H1 (cell line): ENCODE data around the gene RFX6. TPM values are rescaled to one million over a fixed set of nuclear protein-coding genes. Genes with fewer than 3 reads are reported as not detected.

Experiments used
- CTCF ChIA-PET: fragments of 300-600 bp; sonication (Branson Sonifier 250); formaldehyde crosslinking; loops from one replicate; lab custom pipeline; 2021; ENCODE audit not compliant: partially characterized antibody; lab: Charles Lee
- POLR2A ChIA-PET: fragments of 300-600 bp; sonication (Branson Sonifier 250); formaldehyde crosslinking; loops from one replicate; lab custom pipeline; 2021; ENCODE audit warnings: inconsistent platforms; ENCODE audit not compliant: partially characterized antibody; lab: Charles Lee
- DNase-seq, 2 experiments: peaks; one replicate each; pipeline versions ENCODE4 v3.0.0 to v3.0.0-alpha.2; 2010 to 2022; ENCODE audit warnings: low spot score in 2 of 2, low read depth in 1 of 2, mixed read lengths in 1 of 2
- FAIRE-seq: peaks from 2 replicates; lab custom pipeline; 2011; peaks lifted over from hg19 to GRCh38; lab: Jason Lieb, UNC
- H2AFZ ChIP-seq: 2 replicates; pipeline ENCODE4 v1.8.1; 2012; ENCODE audit warnings: low read length, inconsistent platforms
- H2AK5ac ChIP-seq: 2 replicates; pipeline ENCODE4 v1.6.1; 2013; ENCODE audit warnings: low read depth, low read length
- H2BK120ac ChIP-seq: replicated peaks from 2 replicates; pipeline ENCODE3; 2013; ENCODE audit warnings: low read depth, low read length, inconsistent platforms
- H2BK12ac ChIP-seq: 2 replicates; pipeline ENCODE4 v1.6.1; 2013; ENCODE audit warnings: low read depth, low read length
- H2BK15ac ChIP-seq: 2 replicates; pipeline ENCODE4 v1.6.1; 2013; ENCODE audit warnings: low read length
- H2BK20ac ChIP-seq: 2 replicates; pipeline ENCODE4 v1.6.1; 2013; ENCODE audit warnings: low read length
- H2BK5ac ChIP-seq: 2 replicates; pipeline ENCODE4 v1.6.1; 2013; ENCODE audit warnings: low read depth, low read length
- H3K14ac ChIP-seq: 2 replicates; pipeline ENCODE4 v1.6.1; 2013; ENCODE audit warnings: inconsistent platforms; ENCODE audit not compliant: insufficient read length
- H3K18ac ChIP-seq: 2 replicates; pipeline ENCODE4 v1.6.1; 2013; ENCODE audit warnings: low read length; ENCODE audit errors: extremely low read depth
- H3K23ac ChIP-seq: 2 replicates; pipeline ENCODE4 v1.6.1; 2013; ENCODE audit warnings: inconsistent platforms; ENCODE audit not compliant: insufficient read length
- H3K23me2 ChIP-seq: 2 replicates; pipeline ENCODE4 v1.6.1; 2013; ENCODE audit warnings: low read depth, low read length
- H3K27ac ChIP-seq: 2 replicates; pipeline ENCODE4 v1.6.1; 2011; ENCODE audit warnings: low read depth, low read length, inconsistent platforms
- H3K27me3 ChIP-seq, 4 experiments: replicated peaks in 1 of 4; 1 replicate in 1 of 4; 2 replicates in 3 of 4; pipeline versions ENCODE4 v1.6.1 to v1.8.1; 2011 to 2013; ENCODE audit warnings: low read length in 3 of 4, mild to moderate bottlenecking in 3 of 4, inconsistent platforms in 2 of 4, mixed read lengths in 2 of 4, moderate library complexity in 1 of 4; ENCODE audit not compliant: control insufficient read depth in 3 of 4, insufficient read depth in 3 of 4; ENCODE audit errors: extremely low read depth in 1 of 4
- H3K36me3 ChIP-seq, 4 experiments: 2 replicates each; pipeline versions ENCODE4 v1.6.1 to v1.8.1; 2011 to 2013; ENCODE audit warnings: mild to moderate bottlenecking in 4 of 4, low read length in 3 of 4, moderate library complexity in 2 of 4, control low read depth in 1 of 4, inconsistent platforms in 1 of 4; ENCODE audit not compliant: insufficient read depth in 4 of 4, control insufficient read depth in 2 of 4
- H3K4ac ChIP-seq: replicated peaks from 2 replicates; pipeline ENCODE3; 2013; ENCODE audit warnings: low read length, low read depth, mixed read lengths, inconsistent platforms; ENCODE audit not compliant: insufficient read length
- H3K4me1 ChIP-seq, 4 experiments: replicated peaks in 1 of 4; 1 replicate in 1 of 4; 2 replicates in 3 of 4; pipeline versions ENCODE4 v1.6.1 to v1.8.1; 2011 to 2013; ENCODE audit warnings: low read length in 3 of 4, inconsistent platforms in 2 of 4, mixed read lengths in 1 of 4; ENCODE audit not compliant: insufficient read depth in 4 of 4, control insufficient read depth in 3 of 4
- H3K4me2 ChIP-seq, 2 experiments: 2 replicates each; pipeline versions ENCODE4 v1.6.1 to v1.8.1; 2011 to 2013; ENCODE audit warnings: low read depth in 2 of 2, low read length in 2 of 2, control low read depth in 1 of 2, inconsistent platforms in 1 of 2, mild to moderate bottlenecking in 1 of 2; ENCODE audit not compliant: insufficient read depth in 1 of 2
- H3K4me3 ChIP-seq, 4 experiments: fragments of 200-600, 300-600 bp in 1 of 4; sonication (generic), shearing (Covaris generic), sonication (Bioruptor Twin) in 1 of 4; 2 replicates each; pipeline versions ENCODE4 v1.5.1 to v1.8.1; 2011 to 2016; ENCODE audit warnings: low read length in 4 of 4, low read depth in 3 of 4, control low read depth in 2 of 4, inconsistent platforms in 2 of 4, mild to moderate bottlenecking in 2 of 4, mixed read lengths in 1 of 4, moderate library complexity in 1 of 4; ENCODE audit not compliant: insufficient read depth in 2 of 4; ENCODE audit errors: extremely low read depth in 1 of 4
- H3K56ac ChIP-seq: replicated peaks from 2 replicates; pipeline ENCODE3; 2013; ENCODE audit warnings: low read depth, mild to moderate bottlenecking, mixed read lengths, low read length, inconsistent platforms; ENCODE audit not compliant: insufficient read length
- H3K79me1 ChIP-seq: 2 replicates; pipeline ENCODE4 v1.6.1; 2013; ENCODE audit warnings: low read depth, low read length, control low read depth
- H3K79me2 ChIP-seq, 2 experiments: 2 replicates each; pipeline versions ENCODE4 v1.6.1 to v1.8.1; 2012 to 2013; ENCODE audit warnings: low read length in 2 of 2, mild to moderate bottlenecking in 2 of 2, inconsistent platforms in 1 of 2; ENCODE audit not compliant: insufficient read depth in 2 of 2, control insufficient read depth in 1 of 2
- H3K9ac ChIP-seq, 4 experiments: replicated peaks in 1 of 4; 1 replicate in 1 of 4; 2 replicates in 3 of 4; pipeline versions ENCODE4 v1.6.1 to v1.8.1; 2011 to 2013; ENCODE audit warnings: low read depth in 3 of 4, low read length in 3 of 4, control low read depth in 2 of 4, mild to moderate bottlenecking in 2 of 4, moderate library complexity in 2 of 4, inconsistent platforms in 1 of 4; ENCODE audit errors: extremely low read depth in 1 of 4
- H3K9me3 ChIP-seq, 2 experiments: 2 replicates each; pipeline versions ENCODE4 v1.6.1 to v1.8.1; 2012 to 2013; ENCODE audit warnings: mild to moderate bottlenecking in 2 of 2, moderate library complexity in 2 of 2, control low read depth in 1 of 2, inconsistent platforms in 1 of 2, low read depth in 1 of 2, low read length in 1 of 2, mixed read lengths in 1 of 2; ENCODE audit not compliant: insufficient read depth in 2 of 2
- H4K20me1 ChIP-seq, 2 experiments: replicated peaks in 1 of 2; 2 replicates each; pipeline versions ENCODE3 to v1.8.1; 2011 to 2013; ENCODE audit warnings: inconsistent platforms in 2 of 2, low read length in 2 of 2, mild to moderate bottlenecking in 1 of 2; ENCODE audit not compliant: insufficient read depth in 2 of 2, control insufficient read depth in 1 of 2
- H4K5ac ChIP-seq: 2 replicates; pipeline ENCODE4 v1.6.1; 2013; ENCODE audit warnings: low read length, low read depth, mixed read lengths, inconsistent platforms; ENCODE audit not compliant: insufficient read length
- H4K8ac ChIP-seq: 2 replicates; pipeline ENCODE4 v1.8.0; 2013; ENCODE audit warnings: mild to moderate bottlenecking, moderate library complexity, low read length, inconsistent platforms; ENCODE audit not compliant: insufficient read depth; ENCODE audit errors: extremely low read depth
- H4K91ac ChIP-seq: replicated peaks from 2 replicates; pipeline ENCODE3; 2013; ENCODE audit warnings: low read length, mixed read lengths, inconsistent platforms; ENCODE audit not compliant: insufficient read length
- NANOG ChIP-seq: IDR thresholded peaks from 2 replicates; pipeline ENCODE4 v1.6.1; 2011; ENCODE audit warnings: low read length, low read depth, mild to moderate bottlenecking, inconsistent platforms; ENCODE audit not compliant: insufficient read depth, poor library complexity, severe bottlenecking
- POLR2AphosphoS5 ChIP-seq: IDR thresholded peaks from 2 replicates; pipeline ENCODE4 v1.6.1; 2011; ENCODE audit warnings: low read depth, low read length
- RFX5 ChIP-seq: IDR thresholded peaks from 2 replicates; pipeline ENCODE4 v1.6.1; 2011; ENCODE audit warnings: low read depth, low read length, improper control_type of control experiment, borderline replicate concordance
- SAP30 ChIP-seq: fragments of 300-600 bp; sonication (generic); IDR thresholded peaks from 2 replicates; pipeline ENCODE4 v1.7.1; 2012; ENCODE audit warnings: low read length, moderate library complexity, mild to moderate bottlenecking, inconsistent platforms; ENCODE audit not compliant: insufficient read depth, insufficient replicate concordance
- SIN3A ChIP-seq, 2 experiments: IDR thresholded peaks in 1 of 2; conservative IDR thresholded peaks in 1 of 2; 2 replicates each; pipeline ENCODE4 v1.6.1; 2011 to 2012; ENCODE audit warnings: low read length in 2 of 2, improper control_type of control experiment in 1 of 2, low read depth in 1 of 2, mild to moderate bottlenecking in 1 of 2
- SIRT6 ChIP-seq: IDR thresholded peaks from one replicate; pipeline ENCODE4 v1.7.1; 2012; ENCODE audit warnings: low read length, inconsistent platforms
- SIX5 ChIP-seq: IDR thresholded peaks from 2 replicates; pipeline ENCODE4 v1.6.1; 2011; ENCODE audit warnings: mild to moderate bottlenecking, low read depth, low read length
- SP1 ChIP-seq: IDR thresholded peaks from 2 replicates; pipeline ENCODE4 v1.6.1; 2011; ENCODE audit warnings: low read depth, low read length
- SUZ12 ChIP-seq: fragments of 200-600 bp; sonication (generic); IDR thresholded peaks from 2 replicates; pipeline ENCODE4 v1.6.1; 2012; ENCODE audit warnings: mild to moderate bottlenecking, inconsistent platforms, low read length, moderate library complexity, mixed read lengths
- TAF1 ChIP-seq: IDR thresholded peaks from 2 replicates; pipeline ENCODE4 v1.6.1; 2011; ENCODE audit warnings: mild to moderate bottlenecking, low read depth, low read length
- TAF7 ChIP-seq: optimal IDR thresholded peaks from 2 replicates; pipeline ENCODE3; 2011; ENCODE audit warnings: low read depth, mild to moderate bottlenecking, inconsistent platforms, low read length, moderate library complexity, borderline replicate concordance
- TBP ChIP-seq: IDR thresholded peaks from 2 replicates; pipeline ENCODE4 v1.6.1; 2011; ENCODE audit warnings: low read depth, low read length, improper control_type of control experiment
- TCF12 ChIP-seq: IDR thresholded peaks from 2 replicates; pipeline ENCODE4 v1.6.1; 2011; ENCODE audit warnings: low read depth, mild to moderate bottlenecking, low read length
- WGBS, 2 experiments: shearing (Covaris generic) in 1 of 2; methylation state at CpG; one replicate each; pipeline versions ENCODE4 v1.1.6 to v1.1.7; 2013 to 2015; ENCODE audit warnings: low lambda C conversion rate in 2 of 2, mixed read lengths in 2 of 2, inconsistent platforms in 1 of 2, low coverage in 1 of 2, missing lambda C conversion rate in 1 of 2; ENCODE audit not compliant: insufficient replicate concordance in 2 of 2, insufficient coverage in 1 of 2, insufficient read length in 1 of 2; ENCODE audit errors: extremely low coverage in 1 of 2, missing lambda C conversion rate in 1 of 2; 5-methylcytosine and 5-hydroxymethylcytosine counted together
- polyA plus RNA-seq, 7 experiments: library from polyadenylated mRNA; depleted of rRNA in 3 of 7; stranded (reverse) in 5 of 7; unstranded in 2 of 7; fragments of >200 nt in 5 of 7; fragments of 200-250 nt in 2 of 7; gene quantifications; 1 replicate in 5 of 7; 2 replicates in 1 of 7; 4 replicates in 1 of 7; pipeline versions ENCODE4 v1.2.1 to v1.2.3, GENCODE V29; 2011 to 2013; ENCODE audit warnings: missing spikeins in 2 of 7, mixed read lengths in 2 of 7
- total RNA-seq: library from RNA; stranded (reverse); fragmentation: NEBNext Ultra II Directional; extraction: Animal tissue kit (Norgen Biotek cat#: 25700); gene quantifications from 2 replicates; pipeline ENCODE4 v1.2.1, GENCODE V29; 2021

Gene RFX6
- total and polyA plus RNA-seq, 2 of the 8 experiments (the other 6 are each of a cell fraction or from before 2014, with no cell fraction given) = not detected

DNA sequence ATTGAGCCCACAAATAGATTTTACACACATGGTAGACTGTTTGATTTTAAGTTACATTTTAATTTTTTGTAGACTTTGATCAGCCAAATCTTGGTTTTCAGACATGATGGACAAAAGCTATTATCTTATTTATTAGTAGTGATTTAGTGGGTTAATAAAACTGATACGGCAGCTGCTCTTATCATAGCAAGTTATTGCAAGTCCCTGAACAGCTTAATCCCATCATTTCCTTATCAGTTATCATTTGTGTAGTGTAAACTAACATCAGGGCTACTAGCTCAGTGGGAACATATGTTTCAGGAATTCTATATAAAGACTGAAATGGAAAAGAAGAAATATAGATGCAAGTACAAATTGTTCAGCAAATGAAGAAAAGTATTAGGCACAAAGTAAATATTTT lies 10.9 kb downstream of the RFX6 start:
- Histone ChIP-seq H2BK15ac (no peak overlapping the region), H3K9ac (no peak overlapping the region), H3K4me1 (no peaks in the 10 kb centered on the region), H3K27ac (no peak overlapping the region), H3K23ac (no peak overlapping the region), H4K8ac (no peak overlapping the region), H2AK5ac (no peak overlapping the region), H2BK5ac (no peak overlapping the region), H3K36me3 (no peaks in the 10 kb centered on the region), H3K4me3 (no peak overlapping the region), H2AFZ (no peak overlapping the region), H3K14ac (no peak overlapping the region), H3K9me3 (no peaks in the 10 kb centered on the region), H2BK12ac (no peak overlapping the region), H3K79me1 (no peaks in the 10 kb centered on the region), H3K23me2 (no peaks in the 10 kb centered on the region), H3K27me3 (no peaks in the 10 kb centered on the region), H3K18ac (no peak overlapping the region), H3K4ac (no peak overlapping the region), H4K91ac (no peak overlapping the region), H2BK120ac (no peak overlapping the region), H3K79me2 (no peaks in the 10 kb centered on the region), H4K5ac (no peak overlapping the region), H3K4me2 (no peak overlapping the region), H2BK20ac (no peak overlapping the region), H3K56ac (no peak overlapping the region), H4K20me1 (no peaks in the 10 kb centered on the region)
- 82% methylated on average over 1 of the region's 1 CpG; no CpG with 5 or more reads in 1 of the 2 experiments for WGBS, 2 experiments
- FAIRE-seq = no peak
- DNase-seq = no peak
- TF ChIP-seq SUZ12 = no peak
- TF ChIP-seq TCF12 = no peak
- TF ChIP-seq SP1 = no peak
- TF ChIP-seq POLR2AphosphoS5 = no peak
- no peak for TF ChIP-seq SIX5
- no peak for TF ChIP-seq SIRT6
- no peak for TF ChIP-seq TAF7
- no peak for TF ChIP-seq TAF1
- TF ChIP-seq SAP30 = no peak
- TF ChIP-seq SIN3A (conservative IDR thresholded peaks at IDR 0.05 in 1 of 2, IDR thresholded peaks at IDR 0.05 in 1 of 2; ENCODE audit: low read depth in 1 of 2, low read length in 2 of 2) = no peak
- no peak for TF ChIP-seq RFX5
- TF ChIP-seq TBP = no peak
- TF ChIP-seq NANOG = no peak
- ChIA-PET CTCF (interaction anchor here (1.0 kb wide), 1 partner anchor 75 kb away, joined by 3 read pairs; no protein-coding TSS in a partner anchor), POLR2A (no interaction called here)
